ENCODE measurements around the gene FCN2. TPM values are rescaled to one million over a fixed set of nuclear protein-coding genes. Genes with fewer than 3 reads are reported as not detected.
"Not testable (repeated sequence)": the region's sequence is repeated elsewhere in the genome, so short reads cannot be mapped to it uniquely, and the experiment has no call there.

The FCN2 gene
- total RNA-seq, 1 donor from 2014 or later: 1.0 TPM

- Histone ChIP-seq H3K27me3 (ENCODE audit: control insufficient read depth in 3 of 3, insufficient read depth in 3 of 3, low read length in 3 of 3) (peaks cover 19 to 49% (median 30%) of the 10 kb centered on the region in 3 donors), H3K9me3 (ENCODE audit: control insufficient read depth in 3 of 3, low read length in 3 of 3) (no peaks in the 10 kb centered on the region), H3K4me1 (ENCODE audit: control insufficient read depth in 3 of 3, insufficient read depth in 3 of 3, low read length in 3 of 3) (no peaks in the 10 kb centered on the region), H3K36me3 (ENCODE audit: control insufficient read depth in 3 of 3, insufficient read depth in 3 of 3, low read length in 3 of 3) (no peaks in the 10 kb centered on the region), H3K9ac (ENCODE audit: low read depth in 1 of 3, low read length in 3 of 3) (no peak overlapping the region), H3K4me3 (ENCODE audit: low read length in 3 of 3) (no peak overlapping the region), H3K27ac (ENCODE audit: low read depth, low read length) (no peak overlapping the region)
Observed at GRCh38 chr9:134855231-134855899, 25.2 kb upstream of the FCN2 start.

DNA sequence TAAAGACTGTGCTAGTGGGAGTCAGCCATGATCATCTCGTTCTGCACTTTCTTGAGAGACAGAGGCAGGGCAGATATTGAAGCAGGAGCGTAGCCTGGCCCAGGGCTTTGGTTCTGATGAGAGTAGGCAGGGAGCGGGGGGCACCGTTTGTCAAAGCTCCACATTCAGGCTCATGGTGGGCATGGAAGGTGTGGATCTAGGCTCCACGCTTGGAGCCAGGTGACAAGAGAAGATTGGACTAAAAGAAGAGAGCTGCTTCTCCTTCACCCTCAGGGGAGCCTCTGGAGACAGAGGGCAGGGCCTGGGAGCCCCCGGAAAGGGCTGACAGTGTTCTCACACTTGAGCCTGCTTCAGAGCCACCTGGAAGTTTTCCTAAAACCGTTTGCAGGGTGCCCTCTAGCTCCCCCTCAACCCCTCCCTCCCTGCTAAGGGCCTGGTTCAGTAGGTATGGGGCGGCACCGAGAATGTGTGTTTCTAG is 24.7 kb upstream of the FCN2 start:
- Histone ChIP-seq H3K4me3 (ENCODE audit: low read length in 3 of 3) (no peak overlapping the region), H3K4me1 (ENCODE audit: control insufficient read depth in 3 of 3, insufficient read depth in 3 of 3, low read length in 3 of 3) (no peaks in the 10 kb centered on the region), H3K27me3 (ENCODE audit: control insufficient read depth in 3 of 3, insufficient read depth in 3 of 3, low read length in 3 of 3) (peaks cover 19 to 48% (median 30%) of the 10 kb centered on the region in 3 donors), H3K36me3 (ENCODE audit: control insufficient read depth in 3 of 3, insufficient read depth in 3 of 3, low read length in 3 of 3) (no peaks in the 10 kb centered on the region), H3K9me3 (ENCODE audit: control insufficient read depth in 3 of 3, low read length in 3 of 3) (no peaks in the 10 kb centered on the region), H3K27ac (ENCODE audit: low read depth, low read length) (no peak overlapping the region), H3K9ac (ENCODE audit: low read depth in 1 of 3, low read length in 3 of 3) (no peak overlapping the region)

- not testable (repeated sequence) for H3K4me3 ChIP-seq (ENCODE audit: low read length in 3 of 3); H3K9ac ChIP-seq (ENCODE audit: low read depth in 1 of 3, low read length in 3 of 3); H3K27ac ChIP-seq (ENCODE audit: low read depth, low read length); H3K36me3 ChIP-seq (ENCODE audit: control insufficient read depth in 3 of 3, insufficient read depth in 3 of 3, low read length in 3 of 3); H3K9me3 ChIP-seq (ENCODE audit: control insufficient read depth in 3 of 3, low read length in 3 of 3); H3K4me1 ChIP-seq (ENCODE audit: control insufficient read depth in 3 of 3, insufficient read depth in 3 of 3, low read length in 3 of 3)
- H3K27me3 ChIP-seq (ENCODE audit: control insufficient read depth in 3 of 3, insufficient read depth in 3 of 3, low read length in 3 of 3): peaks cover 21 to 39% (median 30%) of the 10 kb centered on the region in 3 donors
Observed at GRCh38 chr9:134857451-134857850, 23.2 kb upstream of the FCN2 start.

DNA sequence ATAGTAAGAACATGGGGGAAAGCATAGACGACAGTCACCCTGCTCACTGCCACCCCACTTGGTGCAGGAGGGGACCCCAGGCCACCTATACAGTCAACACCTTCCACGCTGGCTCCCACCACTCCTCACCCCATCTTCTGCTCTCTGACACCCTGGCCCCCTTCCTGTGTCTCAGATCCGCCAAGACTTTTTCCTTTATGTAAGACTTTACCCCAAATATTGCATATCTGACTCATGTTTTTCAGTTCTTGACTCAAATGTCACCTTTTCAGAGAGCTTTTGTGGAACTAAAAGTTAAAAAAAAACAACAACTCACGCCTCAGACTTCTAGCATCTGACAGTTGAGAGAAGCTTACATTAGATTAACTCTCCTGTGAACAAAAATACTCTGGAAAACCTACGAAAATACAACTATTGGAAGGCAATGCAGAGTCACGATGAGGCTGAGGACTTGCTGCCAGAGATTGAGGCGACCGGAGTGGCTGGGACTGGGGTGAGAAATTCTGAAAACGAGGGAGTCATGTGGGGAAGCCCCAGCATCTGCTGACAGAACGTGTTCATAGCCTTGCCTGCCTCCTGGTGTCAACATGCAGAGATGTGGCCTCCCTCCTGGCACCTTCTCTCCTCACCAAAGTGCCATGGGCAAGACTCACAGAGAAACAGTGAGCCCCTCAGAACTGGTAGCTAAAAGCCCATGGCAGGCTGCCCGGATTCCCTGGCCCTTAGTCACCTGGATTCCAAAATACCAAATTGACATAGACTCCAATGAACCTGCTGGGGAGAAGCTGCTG is 22.4 kb upstream of the FCN2 start:
- no peaks in the 10 kb centered on the region for H3K36me3 ChIP-seq (ENCODE audit: control insufficient read depth in 3 of 3, insufficient read depth in 3 of 3, low read length in 3 of 3)
- H3K9me3 ChIP-seq (ENCODE audit: control insufficient read depth in 3 of 3, low read length in 3 of 3): no peaks in the 10 kb centered on the region
- H3K4me1 ChIP-seq (ENCODE audit: control insufficient read depth in 3 of 3, insufficient read depth in 3 of 3, low read length in 3 of 3): peaks cover 0 to under 1% (median 0%) of the 10 kb centered on the region in 3 donors
- no peak overlapping the region for H3K4me3 ChIP-seq (ENCODE audit: low read length in 3 of 3)
- H3K9ac ChIP-seq (ENCODE audit: low read depth in 1 of 3, low read length in 3 of 3): no peak overlapping the region
- H3K27ac ChIP-seq (ENCODE audit: low read depth, low read length): no peak overlapping the region
- H3K27me3 ChIP-seq (ENCODE audit: control insufficient read depth in 3 of 3, insufficient read depth in 3 of 3, low read length in 3 of 3): peaks cover 19 to 38% (median 25%) of the 10 kb centered on the region in 3 donors

- Histone ChIP-seq H3K4me3 (ENCODE audit: low read length in 3 of 3) (no peak overlapping the region), H3K36me3 (ENCODE audit: control insufficient read depth in 3 of 3, insufficient read depth in 3 of 3, low read length in 3 of 3) (no peaks in the 10 kb centered on the region), H3K9me3 (ENCODE audit: control insufficient read depth in 3 of 3, low read length in 3 of 3) (no peaks in the 10 kb centered on the region), H3K27me3 (ENCODE audit: control insufficient read depth in 3 of 3, insufficient read depth in 3 of 3, low read length in 3 of 3) (peaks cover 14 to 37% (median 20%) of the 10 kb centered on the region in 3 donors), H3K4me1 (ENCODE audit: control insufficient read depth in 3 of 3, insufficient read depth in 3 of 3, low read length in 3 of 3) (peaks cover 3 to 9% (median 4%) of the 10 kb centered on the region in 3 donors), H3K27ac (ENCODE audit: low read depth, low read length) (no peak overlapping the region), H3K9ac (ENCODE audit: low read depth in 1 of 3, low read length in 3 of 3) (no peak overlapping the region)
Observed at GRCh38 chr9:134860510-134860909, 20.1 kb upstream of the FCN2 start.

DNA sequence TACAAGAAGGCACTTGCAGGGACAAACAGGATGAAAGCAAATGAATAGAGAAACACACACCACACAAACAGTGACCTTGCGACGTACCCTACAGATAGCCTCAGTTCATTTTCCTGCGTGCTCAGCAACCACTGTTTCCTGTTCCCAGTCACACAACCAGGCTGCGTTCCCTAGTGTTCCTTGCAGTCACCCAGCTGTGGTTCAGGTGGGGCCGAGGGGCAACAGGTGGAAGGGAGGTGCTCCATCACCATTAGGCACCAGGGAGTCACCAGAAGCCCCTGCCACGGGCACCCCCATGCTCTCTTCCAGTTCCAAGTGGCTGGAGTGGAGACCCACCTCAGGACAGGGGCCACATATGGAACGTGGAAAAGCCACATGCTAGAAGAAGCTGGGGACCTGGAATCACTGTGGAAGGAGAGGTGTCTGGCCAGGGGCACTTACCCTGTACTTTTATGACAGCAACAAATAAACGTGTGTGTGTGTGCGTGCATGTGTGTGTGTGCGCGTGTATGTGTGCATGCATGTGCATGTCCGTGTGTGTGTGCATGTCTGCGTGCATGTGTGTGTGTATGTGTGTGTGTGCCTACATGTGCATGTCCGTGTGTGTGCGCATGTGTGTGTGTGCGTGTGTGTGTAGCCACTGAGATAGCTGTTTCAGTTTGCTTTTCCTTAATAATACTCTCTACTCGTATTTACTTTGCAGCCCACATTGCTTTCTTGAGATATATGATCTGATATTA is 18.8 kb upstream of the FCN2 start:
- H3K36me3 ChIP-seq (ENCODE audit: control insufficient read depth in 3 of 3, insufficient read depth in 3 of 3, low read length in 3 of 3): no peaks in the 10 kb centered on the region
- no peak overlapping the region for H3K27ac ChIP-seq (ENCODE audit: low read depth, low read length)
- H3K9ac ChIP-seq (ENCODE audit: low read depth in 1 of 3, low read length in 3 of 3): no peak overlapping the region
- peaks cover 14 to 30% (median 20%) of the 10 kb centered on the region in 3 donors for H3K27me3 ChIP-seq (ENCODE audit: control insufficient read depth in 3 of 3, insufficient read depth in 3 of 3, low read length in 3 of 3)
- H3K4me1 ChIP-seq (ENCODE audit: control insufficient read depth in 3 of 3, insufficient read depth in 3 of 3, low read length in 3 of 3): peaks cover 3 to 9% (median 4%) of the 10 kb centered on the region in 3 donors
- no peak overlapping the region for H3K4me3 ChIP-seq (ENCODE audit: low read length in 3 of 3)
- H3K9me3 ChIP-seq (ENCODE audit: control insufficient read depth in 3 of 3, low read length in 3 of 3): no peaks in the 10 kb centered on the region

DNA sequence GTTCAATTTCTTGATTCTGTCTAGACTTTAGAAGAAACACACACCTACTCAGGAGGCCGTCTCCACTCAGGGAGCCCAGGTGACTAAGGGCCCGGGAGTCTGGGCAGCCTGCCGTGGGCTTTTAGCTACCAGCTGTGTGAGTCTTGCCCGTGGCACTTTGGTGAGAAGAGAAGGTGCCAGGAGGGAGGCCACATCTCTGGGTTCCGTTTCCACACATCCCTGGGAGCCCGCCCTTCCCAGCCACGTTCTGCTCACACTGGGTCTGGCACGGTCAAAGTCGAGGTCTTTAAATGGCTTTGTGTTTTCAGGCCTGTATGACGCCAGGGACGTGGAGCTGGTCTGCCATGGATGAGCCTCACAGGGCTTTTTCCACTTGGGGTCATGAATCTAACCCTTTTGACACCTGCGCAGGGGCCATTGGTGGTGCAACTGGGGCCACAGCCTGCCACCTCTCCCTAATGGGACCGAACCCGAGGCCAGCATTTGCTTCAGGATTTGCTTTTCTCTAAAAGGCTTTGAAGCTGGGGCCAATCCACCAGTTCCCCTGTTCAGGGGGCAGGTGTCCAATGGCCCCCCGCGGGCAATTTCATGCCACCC is 17.2 kb upstream of the FCN2 start:
- H3K9ac ChIP-seq (ENCODE audit: low read depth in 1 of 3, low read length in 3 of 3): no peak overlapping the region
- no peak overlapping the region for H3K4me3 ChIP-seq (ENCODE audit: low read length in 3 of 3)
- H3K4me1 ChIP-seq (ENCODE audit: control insufficient read depth in 3 of 3, insufficient read depth in 3 of 3, low read length in 3 of 3): peaks cover 3 to 9% (median 4%) of the 10 kb centered on the region in 3 donors
- H3K36me3 ChIP-seq (ENCODE audit: control insufficient read depth in 3 of 3, insufficient read depth in 3 of 3, low read length in 3 of 3): no peaks in the 10 kb centered on the region
- peaks cover 13 to 26% (median 20%) of the 10 kb centered on the region in 3 donors for H3K27me3 ChIP-seq (ENCODE audit: control insufficient read depth in 3 of 3, insufficient read depth in 3 of 3, low read length in 3 of 3)
- no peaks in the 10 kb centered on the region for H3K9me3 ChIP-seq (ENCODE audit: control insufficient read depth in 3 of 3, low read length in 3 of 3)
- H3K27ac ChIP-seq (ENCODE audit: low read depth, low read length): no peak overlapping the region

DNA sequence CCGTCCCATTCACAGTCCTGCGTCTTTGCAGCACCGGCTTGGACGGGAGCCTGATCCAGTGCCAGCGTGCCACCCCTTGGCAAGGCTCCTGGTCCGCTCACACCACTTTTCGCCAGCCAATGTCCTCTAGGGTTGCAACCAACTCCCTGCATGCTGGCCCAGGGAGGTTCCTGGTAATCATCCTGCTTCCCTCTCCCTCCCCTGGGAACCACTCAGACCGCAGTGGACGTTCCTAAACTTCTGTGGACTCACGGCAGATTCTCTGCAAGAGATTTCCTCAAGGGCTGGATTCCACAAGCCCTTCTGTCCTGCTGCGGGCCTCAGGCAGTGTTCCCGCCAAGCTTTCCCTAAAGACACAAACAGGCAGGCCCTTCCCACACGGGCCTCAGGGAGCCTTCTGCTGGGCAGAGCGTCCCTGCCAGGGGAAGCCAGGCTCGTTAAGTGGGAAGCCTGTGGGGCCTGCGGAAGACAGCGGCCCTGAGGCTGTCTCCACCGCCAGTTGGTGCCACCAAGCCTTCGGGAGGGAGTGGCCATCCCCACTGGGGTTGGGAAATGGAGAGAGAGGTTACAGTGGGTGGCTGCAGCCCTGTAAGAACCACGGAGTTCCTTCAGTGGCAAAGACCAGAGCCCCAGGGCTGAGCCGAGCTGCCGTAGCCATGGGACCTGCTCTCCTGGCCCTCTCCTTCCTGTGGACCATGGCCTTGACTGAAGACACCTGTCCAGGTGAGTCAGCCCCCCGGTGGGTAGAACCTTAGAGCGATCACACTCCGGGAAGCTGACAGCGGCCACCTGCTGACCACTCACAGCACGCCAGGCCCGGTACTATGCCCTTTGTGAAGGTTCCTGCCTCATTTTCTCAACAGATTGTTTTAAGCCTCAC is 16.4 kb upstream of the FCN2 start:
- H3K9me3 ChIP-seq (ENCODE audit: control insufficient read depth in 3 of 3, low read length in 3 of 3): peaks cover 0 to 4% (median 0%) of the 10 kb centered on the region in 3 donors
- no peaks in the 10 kb centered on the region for H3K36me3 ChIP-seq (ENCODE audit: control insufficient read depth in 3 of 3, insufficient read depth in 3 of 3, low read length in 3 of 3)
- peaks cover 19 to 26% (median 21%) of the 10 kb centered on the region in 3 donors for H3K27me3 ChIP-seq (ENCODE audit: control insufficient read depth in 3 of 3, insufficient read depth in 3 of 3, low read length in 3 of 3)
- H3K9ac ChIP-seq (ENCODE audit: low read depth in 1 of 3, low read length in 3 of 3): peak overlapping the region in 1 of 3 donors; percentile 33
- H3K4me3 ChIP-seq (ENCODE audit: low read length in 3 of 3): no peak overlapping the region
- peaks cover 3 to 9% (median 4%) of the 10 kb centered on the region in 3 donors for H3K4me1 ChIP-seq (ENCODE audit: control insufficient read depth in 3 of 3, insufficient read depth in 3 of 3, low read length in 3 of 3)
- H3K27ac ChIP-seq (ENCODE audit: low read depth, low read length): no peak overlapping the region

- Histone ChIP-seq H3K9me3 (ENCODE audit: control insufficient read depth in 3 of 3, low read length in 3 of 3) (peaks cover 0 to 4% (median 0%) of the 10 kb centered on the region in 3 donors), H3K9ac (ENCODE audit: low read depth in 1 of 3, low read length in 3 of 3) (no peak overlapping the region), H3K4me3 (ENCODE audit: low read length in 3 of 3) (no peak overlapping the region), H3K27me3 (ENCODE audit: control insufficient read depth in 3 of 3, insufficient read depth in 3 of 3, low read length in 3 of 3) (peaks cover 21 to 26% (median 24%) of the 10 kb centered on the region in 3 donors), H3K36me3 (ENCODE audit: control insufficient read depth in 3 of 3, insufficient read depth in 3 of 3, low read length in 3 of 3) (no peaks in the 10 kb centered on the region), H3K4me1 (ENCODE audit: control insufficient read depth in 3 of 3, insufficient read depth in 3 of 3, low read length in 3 of 3) (peaks cover 3 to 9% (median 4%) of the 10 kb centered on the region in 3 donors), H3K27ac (ENCODE audit: low read depth, low read length) (no peak overlapping the region)
Observed at GRCh38 chr9:134864821-134865190, 15.8 kb upstream of the FCN2 start.
